Activated CD4-positive, alpha-beta T cell treated with anti-CD3 and anti-CD28 coated beads, Interleukin-2, amount 50 U/mL, for 24 hours (primary cell): ENCODE measurements around the gene NMT1.

ENCODE experiments used
- DNase-seq, 2 donors: peaks; one replicate each; pipeline ENCODE4 v3.0.0-alpha.2; 2020; ENCODE audit warnings: low read depth in 1 of 2, low spot score in 1 of 2

NMT1 gene

DNA sequence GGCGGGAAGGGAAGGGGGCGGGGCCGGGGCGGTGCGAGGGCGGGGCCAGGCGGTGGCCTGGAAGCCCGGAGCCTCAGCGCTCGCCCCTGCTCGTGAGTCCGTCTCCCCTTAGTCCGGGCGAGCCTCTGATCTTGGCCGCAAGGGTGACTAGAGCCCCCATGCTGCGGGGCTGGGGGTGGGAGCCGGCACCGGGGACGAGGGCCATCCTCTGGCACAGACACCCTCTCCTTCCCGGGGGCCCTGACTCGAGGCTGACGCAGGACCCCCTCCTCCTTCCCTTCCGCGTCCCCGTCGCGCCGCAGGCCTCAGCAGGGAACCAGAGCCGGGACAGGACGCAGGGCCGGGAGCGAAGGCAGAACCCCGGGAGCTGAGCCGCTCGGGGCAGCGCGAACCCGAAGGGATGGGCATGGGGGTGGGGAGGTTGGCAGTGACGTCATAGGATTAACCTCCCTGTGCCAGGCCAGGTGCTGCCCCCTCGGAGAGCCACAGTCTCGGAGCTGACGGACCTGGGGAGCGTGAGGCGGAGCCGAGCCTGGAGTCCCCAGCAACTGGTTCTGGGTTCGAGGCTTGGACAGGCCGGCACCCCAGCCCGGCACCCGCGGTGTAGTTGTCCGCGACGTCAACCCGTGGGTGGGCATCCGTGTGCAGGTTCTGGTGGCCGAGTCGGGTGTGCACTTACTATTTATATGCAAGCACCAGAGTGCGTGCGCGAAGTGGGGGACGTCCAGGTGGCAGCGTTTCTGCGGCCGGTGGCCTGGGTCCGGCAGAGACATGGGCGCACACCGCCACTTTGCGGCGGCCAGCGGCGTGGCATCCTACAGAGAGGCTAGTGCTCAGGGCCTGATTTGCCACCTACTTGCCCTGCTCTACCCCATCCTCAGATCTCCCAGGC is 71.7 kb downstream of the NMT1 start:
- peak in 1 of 2 donors; percentile 51 for DNase-seq

- DNase-seq = peak; percentile 97 to 100
Measured at GRCh38 chr17:45135192-45135977, 74.3 kb downstream of the NMT1 start, which contains the start of gene ACBD4. TSS of gene ACBD4 (plus strand) at chr17:45135687. CDS start at chr17:45136145, 458 bp downstream.

- no peak for DNase-seq
Measured at GRCh38 chr17:45135978-45136791, 75.1 kb downstream of the NMT1 start.

- DNase-seq = no peak
Measured at GRCh38 chr17:45136846-45137560, 75.9 kb downstream of the NMT1 start.

DNA sequence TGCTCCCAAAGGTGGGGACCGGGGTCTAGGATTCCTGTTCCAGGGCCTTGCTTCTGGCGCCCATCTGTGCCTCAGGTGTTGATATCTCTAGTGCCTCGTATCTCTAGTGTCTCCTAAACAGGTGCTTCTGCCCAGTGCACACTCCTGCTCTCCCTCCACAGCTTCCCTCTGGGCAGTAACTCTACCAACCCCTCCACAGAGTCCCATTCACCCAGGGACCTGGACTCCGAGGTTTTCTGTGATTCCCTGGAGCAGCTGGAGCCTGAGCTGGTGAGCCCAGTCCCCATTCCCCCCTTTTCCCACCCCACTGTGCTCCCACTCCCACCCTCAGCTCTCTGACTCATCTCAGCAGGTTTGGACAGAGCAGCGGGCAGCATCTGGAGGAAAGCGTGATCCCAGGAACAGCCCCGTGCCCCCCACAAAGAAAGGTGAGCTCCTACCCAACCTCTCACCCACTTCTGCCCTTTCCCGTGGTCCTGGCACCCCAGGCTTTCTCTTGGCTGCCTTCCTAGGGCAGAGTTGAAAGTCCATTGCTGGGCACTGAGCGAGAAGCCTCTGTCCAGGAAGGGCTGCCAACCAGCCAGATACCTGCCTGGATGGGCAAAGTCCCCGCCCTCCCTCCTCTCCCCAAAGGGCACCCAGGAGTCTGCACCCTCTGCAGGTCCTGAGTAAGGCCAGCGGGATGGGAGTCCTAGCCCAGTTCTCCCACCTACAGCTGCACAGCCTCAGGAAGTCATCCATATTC is 76.6 kb downstream of the NMT1 start:
- DNase-seq = no peak

GRCh38 chr17:45138911-45139532 is 77.9 kb downstream of the NMT1 start:
- no peak for DNase-seq

- no peak for DNase-seq
Measured at GRCh38 chr17:45139533-45139920, 78.4 kb downstream of the NMT1 start.

- no peak for DNase-seq
Measured at GRCh38 chr17:45143094-45143670, 82.1 kb downstream of the NMT1 start.

GRCh38 chr17:45143767-45144198 is 82.7 kb downstream of the NMT1 start:
- DNase-seq = no peak

- DNase-seq = no peak
Measured at GRCh38 chr17:45144199-45145034, 83.3 kb downstream of the NMT1 start.

- no peak for DNase-seq
Measured at GRCh38 chr17:45145035-45145389, 83.9 kb downstream of the NMT1 start.

DNA sequence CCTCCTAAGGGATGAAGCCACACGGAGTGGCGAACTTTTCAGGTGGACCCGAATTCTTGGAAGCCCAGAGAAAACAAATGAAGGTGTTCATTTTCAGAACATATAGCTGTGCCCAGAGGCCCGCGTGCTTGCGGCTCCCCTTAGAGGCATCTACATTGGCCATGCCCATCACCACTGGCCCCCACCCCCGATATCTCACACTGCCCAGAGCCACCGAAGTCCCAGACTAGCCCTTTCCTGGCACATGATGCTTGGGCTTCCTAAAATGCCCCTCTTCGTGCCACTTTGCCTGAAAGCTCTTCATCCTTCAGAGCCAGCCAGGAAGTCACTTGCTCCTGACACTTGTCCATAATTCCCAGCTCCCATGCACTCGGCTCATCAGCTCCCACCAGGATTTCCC is 85.0 kb downstream of the NMT1 start:
- DNase-seq = no peak

- DNase-seq = no peak
Measured at GRCh38 chr17:45146592-45146889, 85.4 kb downstream of the NMT1 start.

GRCh38 chr17:45146890-45147580 is 85.9 kb downstream of the NMT1 start:
- no peak for DNase-seq

- DNase-seq = peak; percentile 62 to 75
Measured at GRCh38 chr17:45147581-45148182, 86.6 kb downstream of the NMT1 start.

DNA sequence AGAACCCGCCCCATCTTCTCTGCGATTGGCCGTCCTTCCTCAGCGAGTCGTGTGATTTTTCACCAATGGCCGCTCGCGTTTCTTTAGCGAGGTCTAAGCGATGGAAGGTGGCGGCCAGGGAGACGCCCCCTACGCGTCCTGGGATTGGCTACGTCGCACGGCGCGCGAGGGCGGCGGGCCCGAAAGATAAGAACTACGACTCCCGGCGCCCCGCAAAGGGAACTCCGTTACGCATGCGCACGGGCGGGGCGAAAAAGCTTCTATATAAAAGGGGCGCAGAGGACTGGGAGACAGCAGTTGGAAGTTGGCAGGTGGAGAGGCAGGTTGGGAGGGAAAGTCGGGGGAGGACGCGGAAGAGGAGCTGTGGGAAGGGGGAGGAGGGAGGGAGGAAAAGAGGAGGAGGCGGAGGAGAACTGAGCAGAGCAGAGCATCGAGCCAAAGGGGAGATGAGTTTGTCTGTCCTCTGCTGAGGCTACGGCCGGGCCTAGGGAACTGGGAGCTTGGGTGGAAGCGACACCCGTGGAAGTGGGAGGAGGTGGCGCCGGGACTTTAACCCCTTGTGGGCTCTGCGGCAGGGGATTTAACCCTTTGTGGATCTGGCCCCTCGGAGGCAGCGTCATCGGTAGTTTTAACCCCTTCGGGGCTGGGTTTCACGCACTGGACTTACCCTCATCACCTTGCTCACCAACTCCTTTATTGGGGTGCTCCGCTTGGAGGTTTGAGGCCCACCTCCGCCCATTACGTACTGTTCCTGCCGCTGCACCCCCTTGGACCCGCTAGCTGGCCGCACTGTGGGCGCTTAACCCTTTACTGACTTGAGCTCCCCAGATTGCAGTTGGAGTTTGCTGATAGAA is 87.3 kb downstream of the NMT1 start, which contains the start of gene HEXIM1:
TSS of gene HEXIM1 (plus strand) at position 293 of the 854 bp plus-strand sequence. CDS start 716 bp downstream, outside the sequence.
- peak; percentile 99 for DNase-seq
